Measurements from ENCODE around the gene MED13L. TPM values are rescaled to one million over a fixed set of nuclear protein-coding genes. Genes with fewer than 3 reads are reported as not detected.

MED13L gene
- polyA plus RNA-seq, 1 of the 3 experiments (the other 2 are of a cell fraction) = 17.1 TPM

GRCh38 chr12:116076399-116076798 lies 201.1 kb downstream of the MED13L start (continued):
- no peak for TF ChIP-seq USF1 (IDR thresholded peaks at IDR 0.05; ENCODE audit: borderline replicate concordance, low read depth)

- TF ChIP-seq FOSL2 (IDR thresholded peaks at IDR 0.05; ENCODE audit: borderline replicate concordance, low read depth) = no peak
- no peak for TF ChIP-seq USF2 (IDR thresholded peaks at IDR 0.05; ENCODE audit: borderline replicate concordance, low read depth, low read length)
- no peak for TF ChIP-seq RCOR1 (IDR thresholded peaks at IDR 0.05; ENCODE audit: low read length)
- no peak for TF ChIP-seq NFIC (IDR thresholded peaks at IDR 0.05; ENCODE audit: borderline replicate concordance)
- no peaks in the 10 kb centered on the region for H3K36me3 ChIP-seq (replicated peaks in 1 of 2; ENCODE audit: control insufficient read depth in 1 of 2, insufficient read depth in 2 of 2, low read length in 1 of 2)
- H3K27me3 ChIP-seq (ENCODE audit: insufficient read depth) = no peaks in the 10 kb centered on the region
- 95% methylated on average over 1 of the region's 1 CpG for WGBS (ENCODE audit: low lambda C conversion rate)
- peaks cover 83% of the 10 kb centered on the region for H4K20me1 ChIP-seq (ENCODE audit: insufficient read depth)
- H3K4me3 ChIP-seq (ENCODE audit: low read depth in 2 of 2, low read length in 1 of 2) = no peak overlapping the region
- H3K4me1 ChIP-seq (ENCODE audit: control insufficient read depth in 1 of 2, insufficient read depth in 2 of 2, low read depth in 1 of 2, low read length in 1 of 2) = peaks cover 0 to 5% of the 10 kb centered on the region in 2 experiments; a peak in 1 of 4 replicates
- peaks cover 95% of the 10 kb centered on the region for H3K79me2 ChIP-seq (ENCODE audit: insufficient read depth)
- no peaks in the 10 kb centered on the region for H3K9me3 ChIP-seq
- CTCF ChIA-PET = interaction anchor here (1.1 to 1.3 kb wide), 3 partner anchors 9 to 73 kb away, joined by 3 read pairs; no protein-coding TSS in a partner anchor
- no peak overlapping the region for H3K27ac ChIP-seq (ENCODE audit: low read depth in 2 of 2, low read length in 1 of 2)
- H3K9ac ChIP-seq = no peak overlapping the region
- POLR2A ChIA-PET = no interaction called here
- no peaks in the 10 kb centered on the region for H3F3A ChIP-seq (replicated peaks; ENCODE audit: insufficient read depth)
- no peak overlapping the region for H3K4me2 ChIP-seq
- DNase-seq = no peak
- H2AFZ ChIP-seq (ENCODE audit: low read depth) = no peak overlapping the region
- no peaks in the 10 kb centered on the region for H3K9me2 ChIP-seq
These were observed 202.8 kb downstream of the MED13L start for GRCh38 chr12:116074686-116075085.

- Histone ChIP-seq H3K27ac (ENCODE audit: low read depth in 2 of 2, low read length in 1 of 2) (no peak overlapping the region), H3K4me3 (ENCODE audit: low read depth in 2 of 2, low read length in 1 of 2) (no peak overlapping the region), H3K79me2 (ENCODE audit: insufficient read depth) (peaks cover 96% of the 10 kb centered on the region), H3K9me2 (no peaks in the 10 kb centered on the region), H3K36me3 (replicated peaks in 1 of 2; ENCODE audit: control insufficient read depth in 1 of 2, insufficient read depth in 2 of 2, low read length in 1 of 2) (no peaks in the 10 kb centered on the region), H3K9me3 (no peaks in the 10 kb centered on the region), H3K9ac (no peak overlapping the region), H3K4me2 (no peak overlapping the region), H3K27me3 (ENCODE audit: insufficient read depth) (no peaks in the 10 kb centered on the region), H2AFZ (ENCODE audit: low read depth) (no peak overlapping the region), H3F3A (replicated peaks; ENCODE audit: insufficient read depth) (peaks cover 10% of the 10 kb centered on the region), H3K4me1 (ENCODE audit: control insufficient read depth in 1 of 2, insufficient read depth in 2 of 2, low read depth in 1 of 2, low read length in 1 of 2) (peaks cover 0 to 17% of the 10 kb centered on the region in 2 experiments; a peak in 2 of 4 replicates), H4K20me1 (ENCODE audit: insufficient read depth) (peaks cover 88% of the 10 kb centered on the region)
- DNase-seq = no peak
- WGBS (ENCODE audit: low lambda C conversion rate) = 92% methylated on average over 2 of the region's 2 CpGs
- POLR2A ChIA-PET = no interaction called here
- CTCF ChIA-PET = interaction anchor here (1.0 kb wide), 1 partner anchor 638 kb away, joined by 3 read pairs; no protein-coding TSS in a partner anchor
- TF ChIP-seq POLR2AphosphoS5 (IDR thresholded peaks at IDR 0.05; ENCODE audit: low read depth, low read length) (no peak), FOXJ3 (CRISPR knock-in tag; IDR thresholded peaks at IDR 0.05) (no peak), TAF1 (IDR thresholded peaks at IDR 0.05; ENCODE audit: borderline replicate concordance, low read depth, low read length) (no peak), NRF1 (IDR thresholded peaks at IDR 0.05; ENCODE audit: low read depth, low read length) (no peak), EZH2phosphoT487 (IDR thresholded peaks at IDR 0.05; ENCODE audit: borderline replicate concordance, low read depth) (no peak), IRF3 (IDR thresholded peaks at IDR 0.05; ENCODE audit: low read depth, low read length) (no peak), RAD21 (IDR thresholded peaks at IDR 0.05; ENCODE audit: low read length) (no peak), SMC3 (IDR thresholded peaks at IDR 0.05; ENCODE audit: low read depth, low read length) (no peak), NFIC (IDR thresholded peaks at IDR 0.05; ENCODE audit: borderline replicate concordance) (no peak), TEAD4 (IDR thresholded peaks at IDR 0.05; ENCODE audit: borderline replicate concordance, insufficient read depth) (no peak), TCF12 (IDR thresholded peaks at IDR 0.05) (no peak), ZBTB33 (IDR thresholded peaks at IDR 0.05; ENCODE audit: borderline replicate concordance, low read depth) (no peak), FOSL2 (IDR thresholded peaks at IDR 0.05; ENCODE audit: borderline replicate concordance, low read depth) (no peak), EP300 (IDR thresholded peaks at IDR 0.05; ENCODE audit: borderline replicate concordance in 1 of 2, low read depth in 1 of 2, low read length in 1 of 2) (no peak), MEF2A (IDR thresholded peaks at IDR 0.05; ENCODE audit: borderline replicate concordance, low read depth) (no peak), MAX (IDR thresholded peaks at IDR 0.05; ENCODE audit: low read depth) (no peak), RCOR1 (IDR thresholded peaks at IDR 0.05; ENCODE audit: low read length) (no peak), GATA2 (CRISPR knock-in tag; IDR thresholded peaks at IDR 0.05) (no peak), JUND (IDR thresholded peaks at IDR 0.05) (no peak)
These were observed 205.8 kb downstream of the MED13L start for GRCh38 chr12:116071555-116072230.

Measured in SK-N-SH (cell line).